SK-N-SH treated with all-trans-retinoic acid at 6 μM for 48 hours (cell line): ENCODE data around the gene CNNM2.
"Not testable (repeated sequence)": the region's sequence is repeated elsewhere in the genome, so short reads cannot be mapped to it uniquely, and the experiment has no call there.

Experiments
- ATAC-seq: fragments of 200-7000 bp; cut with Tn5 transposase; 3 replicates; pipeline ENCODE4 v1.9.1; 2020; ENCODE audit warnings: mild to moderate bottlenecking, moderate library complexity
- ARNTL ChIP-seq: fragments of 450-650 bp; formaldehyde crosslinking; IDR thresholded peaks from 2 replicates; pipeline ENCODE4 v1.5.0; 2020; ENCODE audit warnings: low read depth, mild to moderate bottlenecking, moderate library complexity, borderline replicate concordance
- BACH2 ChIP-seq: fragments of 250-450 bp; sonication (Bioruptor Pico); IDR thresholded peaks from 2 replicates; pipeline ENCODE4 v1.9.0; 2021; ENCODE audit warnings: mild to moderate bottlenecking, borderline replicate concordance
- ESRRG ChIP-seq: fragments of 250-450 bp; sonication (Bioruptor Pico); IDR thresholded peaks from 2 replicates; pipeline ENCODE4 v1.6.1; 2021; ENCODE audit warnings: mild to moderate bottlenecking
- GLIS3 ChIP-seq: fragments of 250-450 bp; sonication (Bioruptor Pico); IDR thresholded peaks from 2 replicates; pipeline ENCODE4 v1.5.0; 2020; ENCODE audit warnings: mild to moderate bottlenecking, moderate library complexity
- ISL1 ChIP-seq: fragments of 250-450 bp; sonication (Bioruptor Pico); IDR thresholded peaks from 2 replicates; pipeline ENCODE4 v2.1.2; 2022; ENCODE audit warnings: mild to moderate bottlenecking, moderate library complexity
- OSR1 ChIP-seq: fragments of 250-450 bp; sonication (Bioruptor Pico); IDR thresholded peaks from 2 replicates; pipeline ENCODE4 v1.8.0; 2022; ENCODE audit warnings: moderate library complexity, mild to moderate bottlenecking, inconsistent platforms
- RARB ChIP-seq: fragments of 250-450 bp; sonication (Bioruptor Pico); IDR thresholded peaks from 2 replicates; pipeline ENCODE4 v1.8.0; 2021; ENCODE audit warnings: mild to moderate bottlenecking, moderate library complexity
- TCF4 ChIP-seq: fragments of 250-450 bp; sonication (Bioruptor Pico); IDR thresholded peaks from 2 replicates; pipeline ENCODE4 v1.8.0; 2021; ENCODE audit warnings: mild to moderate bottlenecking, moderate library complexity, borderline replicate concordance
- TOX ChIP-seq: fragments of 250-450 bp; sonication (Bioruptor Pico); IDR thresholded peaks from 2 replicates; pipeline ENCODE4 v1.8.0; 2021; ENCODE audit warnings: mild to moderate bottlenecking, moderate library complexity, borderline replicate concordance
- ZFP3 ChIP-seq: fragments of 250-450 bp; sonication (Bioruptor Pico); IDR thresholded peaks from 2 replicates; pipeline ENCODE4 v1.5.0; 2020; ENCODE audit warnings: mild to moderate bottlenecking, moderate library complexity
- ZNF565 ChIP-seq: fragments of 450-650 bp; formaldehyde crosslinking; conservative IDR thresholded peaks from 2 replicates; pipeline ENCODE4 v1.5.0; 2020; ENCODE audit warnings: low read depth, mild to moderate bottlenecking, moderate library complexity
- ZNF8 ChIP-seq: fragments of 450-650 bp; formaldehyde crosslinking; IDR thresholded peaks from 2 replicates; pipeline ENCODE4 v1.5.0; 2020; ENCODE audit warnings: mild to moderate bottlenecking, moderate library complexity
- TF ChIP-seq, protein P1 (sequence below): fragments of 250-450 bp; sonication (Bioruptor Pico); IDR thresholded peaks from 2 replicates; pipeline ENCODE4 v1.5.1; 2020; ENCODE audit warnings: low read depth, mild to moderate bottlenecking, moderate library complexity
- TF ChIP-seq, protein P2 (sequence below): fragments of 250-450 bp; sonication (Bioruptor Pico); IDR thresholded peaks from 2 replicates; pipeline ENCODE4 v1.8.0; 2021; ENCODE audit warnings: low read depth, mild to moderate bottlenecking, moderate library complexity, borderline replicate concordance
- TF ChIP-seq, protein P3 (sequence below): fragments of 250-450 bp; sonication (Bioruptor Pico); IDR thresholded peaks from 2 replicates; pipeline ENCODE4 v1.8.0; 2020; ENCODE audit warnings: mild to moderate bottlenecking, moderate library complexity, borderline replicate concordance
- TF ChIP-seq, protein P4 (sequence below): fragments of 250-450 bp; sonication (Bioruptor Pico); IDR thresholded peaks from 2 replicates; pipeline ENCODE4 v1.5.0; 2020; ENCODE audit warnings: mild to moderate bottlenecking, moderate library complexity
- TF ChIP-seq, protein P5 (sequence below): fragments of 250-450 bp; sonication (Bioruptor Pico); IDR thresholded peaks from 2 replicates; pipeline ENCODE4 v1.5.1; 2021; ENCODE audit warnings: mild to moderate bottlenecking, moderate library complexity

The CNNM2 gene

DNA sequence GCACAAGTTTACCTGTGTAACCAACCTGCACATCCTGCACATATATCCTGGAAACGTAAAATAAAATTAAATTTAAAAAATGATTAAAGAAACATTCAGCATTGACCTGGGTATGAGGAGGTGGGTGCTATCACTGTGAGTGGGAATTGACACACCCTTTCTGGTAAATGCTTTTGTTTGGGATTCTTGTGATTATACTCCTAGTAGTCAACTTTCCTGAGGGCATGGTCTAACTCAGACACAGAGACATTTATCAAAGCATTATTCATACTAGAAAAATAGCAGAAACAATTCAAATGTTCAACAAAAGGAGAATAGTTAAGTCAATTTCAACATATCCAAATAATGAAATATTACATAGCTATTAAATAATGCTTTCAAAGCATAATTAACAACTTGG lies 44.2 kb downstream of the CNNM2 start:
- no peak for ATAC-seq
- TF ChIP-seq, protein P1, sequence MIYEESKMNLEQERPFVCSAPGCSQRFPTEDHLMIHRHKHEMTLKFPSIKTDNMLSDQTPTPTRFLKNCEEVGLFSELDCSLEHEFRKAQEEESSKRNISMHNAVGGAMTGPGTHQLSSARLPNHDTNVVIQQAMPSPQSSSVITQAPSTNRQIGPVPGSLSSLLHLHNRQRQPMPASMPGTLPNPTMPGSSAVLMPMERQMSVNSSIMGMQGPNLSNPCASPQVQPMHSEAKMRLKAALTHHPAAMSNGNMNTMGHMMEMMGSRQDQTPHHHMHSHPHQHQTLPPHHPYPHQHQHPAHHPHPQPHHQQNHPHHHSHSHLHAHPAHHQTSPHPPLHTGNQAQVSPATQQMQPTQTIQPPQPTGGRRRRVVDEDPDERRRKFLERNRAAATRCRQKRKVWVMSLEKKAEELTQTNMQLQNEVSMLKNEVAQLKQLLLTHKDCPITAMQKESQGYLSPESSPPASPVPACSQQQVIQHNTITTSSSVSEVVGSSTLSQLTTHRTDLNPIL (CRISPR knock-in tag): no peak
- TF ChIP-seq TCF4 (CRISPR knock-in tag) (no peak), ZNF8 (CRISPR knock-in tag) (no peak), BACH2 (CRISPR knock-in tag) (no peak), ARNTL (CRISPR knock-in tag) (no peak), TOX (no peak), ZNF565 (CRISPR knock-in tag) (no peak), GLIS3 (no peak), ISL1 (CRISPR knock-in tag) (no peak), RARB (CRISPR knock-in tag) (no peak), ZFP3 (CRISPR knock-in tag) (no peak)
- TF ChIP-seq, protein P2, sequence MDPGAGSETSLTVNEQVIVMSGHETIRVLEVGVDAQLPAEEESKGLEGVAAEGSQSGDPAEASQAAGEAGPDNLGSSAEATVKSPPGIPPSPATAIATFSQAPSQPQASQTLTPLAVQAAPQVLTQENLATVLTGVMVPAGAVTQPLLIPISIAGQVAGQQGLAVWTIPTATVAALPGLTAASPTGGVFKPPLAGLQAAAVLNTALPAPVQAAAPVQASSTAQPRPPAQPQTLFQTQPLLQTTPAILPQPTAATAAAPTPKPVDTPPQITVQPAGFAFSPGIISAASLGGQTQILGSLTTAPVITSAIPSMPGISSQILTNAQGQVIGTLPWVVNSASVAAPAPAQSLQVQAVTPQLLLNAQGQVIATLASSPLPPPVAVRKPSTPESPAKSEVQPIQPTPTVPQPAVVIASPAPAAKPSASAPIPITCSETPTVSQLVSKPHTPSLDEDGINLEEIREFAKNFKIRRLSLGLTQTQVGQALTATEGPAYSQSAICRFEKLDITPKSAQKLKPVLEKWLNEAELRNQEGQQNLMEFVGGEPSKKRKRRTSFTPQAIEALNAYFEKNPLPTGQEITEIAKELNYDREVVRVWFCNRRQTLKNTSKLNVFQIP (CRISPR knock-in tag): no peak
- TF ChIP-seq, protein P3, sequence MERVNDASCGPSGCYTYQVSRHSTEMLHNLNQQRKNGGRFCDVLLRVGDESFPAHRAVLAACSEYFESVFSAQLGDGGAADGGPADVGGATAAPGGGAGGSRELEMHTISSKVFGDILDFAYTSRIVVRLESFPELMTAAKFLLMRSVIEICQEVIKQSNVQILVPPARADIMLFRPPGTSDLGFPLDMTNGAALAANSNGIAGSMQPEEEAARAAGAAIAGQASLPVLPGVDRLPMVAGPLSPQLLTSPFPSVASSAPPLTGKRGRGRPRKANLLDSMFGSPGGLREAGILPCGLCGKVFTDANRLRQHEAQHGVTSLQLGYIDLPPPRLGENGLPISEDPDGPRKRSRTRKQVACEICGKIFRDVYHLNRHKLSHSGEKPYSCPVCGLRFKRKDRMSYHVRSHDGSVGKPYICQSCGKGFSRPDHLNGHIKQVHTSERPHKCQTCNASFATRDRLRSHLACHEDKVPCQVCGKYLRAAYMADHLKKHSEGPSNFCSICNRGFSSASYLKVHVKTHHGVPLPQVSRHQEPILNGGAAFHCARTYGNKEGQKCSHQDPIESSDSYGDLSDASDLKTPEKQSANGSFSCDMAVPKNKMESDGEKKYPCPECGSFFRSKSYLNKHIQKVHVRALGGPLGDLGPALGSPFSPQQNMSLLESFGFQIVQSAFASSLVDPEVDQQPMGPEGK (CRISPR knock-in tag): no peak
- TF ChIP-seq, all 23 proteins: peak for 0

DNA sequence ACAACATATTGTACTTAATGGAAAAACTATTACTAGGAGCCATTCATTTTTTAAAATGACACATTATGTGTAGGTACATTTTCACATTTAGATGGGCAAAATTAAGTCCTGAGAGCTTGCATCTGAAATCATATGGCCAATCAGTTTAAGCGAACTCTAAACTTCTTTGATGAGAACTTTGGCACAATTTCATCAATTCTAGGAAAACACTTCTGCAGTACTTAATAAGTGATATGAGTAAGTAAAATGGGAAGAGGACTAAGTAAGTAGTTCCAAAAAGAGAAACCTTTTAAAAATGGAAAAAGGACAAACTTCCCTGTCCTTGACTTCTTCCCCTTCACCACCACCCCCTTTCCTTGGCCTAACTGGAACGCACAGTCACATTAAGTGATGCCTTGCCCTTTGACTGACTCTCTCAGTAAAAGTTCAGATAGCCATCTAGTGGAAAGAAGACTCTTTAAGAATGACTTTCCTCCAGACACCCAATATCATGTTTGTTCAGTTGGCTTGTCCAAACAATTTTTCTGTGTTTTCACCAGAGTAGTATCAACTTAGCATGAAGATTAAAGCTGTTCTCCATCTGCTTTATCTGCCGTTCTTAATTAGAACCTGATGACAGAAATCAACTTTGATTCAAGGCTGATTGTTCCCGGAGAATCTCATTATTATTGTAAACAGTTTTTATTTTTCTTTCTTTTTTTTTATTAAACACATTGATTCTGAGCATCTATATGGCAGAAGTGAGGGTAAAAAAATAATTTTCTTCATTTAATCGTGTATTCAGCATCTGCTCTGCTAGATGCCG lies 45.1 kb downstream of the CNNM2 start:
- TF ChIP-seq ISL1 (CRISPR knock-in tag) (peak; percentile 65), TCF4 (CRISPR knock-in tag) (peak; percentile 100), ESRRG (peak; percentile 84; the same call in 1 of the 2 replicates), ZNF565 (CRISPR knock-in tag) (no peak), TOX (no peak), BACH2 (CRISPR knock-in tag) (no peak), OSR1 (no peak)
- TF ChIP-seq, protein P4, sequence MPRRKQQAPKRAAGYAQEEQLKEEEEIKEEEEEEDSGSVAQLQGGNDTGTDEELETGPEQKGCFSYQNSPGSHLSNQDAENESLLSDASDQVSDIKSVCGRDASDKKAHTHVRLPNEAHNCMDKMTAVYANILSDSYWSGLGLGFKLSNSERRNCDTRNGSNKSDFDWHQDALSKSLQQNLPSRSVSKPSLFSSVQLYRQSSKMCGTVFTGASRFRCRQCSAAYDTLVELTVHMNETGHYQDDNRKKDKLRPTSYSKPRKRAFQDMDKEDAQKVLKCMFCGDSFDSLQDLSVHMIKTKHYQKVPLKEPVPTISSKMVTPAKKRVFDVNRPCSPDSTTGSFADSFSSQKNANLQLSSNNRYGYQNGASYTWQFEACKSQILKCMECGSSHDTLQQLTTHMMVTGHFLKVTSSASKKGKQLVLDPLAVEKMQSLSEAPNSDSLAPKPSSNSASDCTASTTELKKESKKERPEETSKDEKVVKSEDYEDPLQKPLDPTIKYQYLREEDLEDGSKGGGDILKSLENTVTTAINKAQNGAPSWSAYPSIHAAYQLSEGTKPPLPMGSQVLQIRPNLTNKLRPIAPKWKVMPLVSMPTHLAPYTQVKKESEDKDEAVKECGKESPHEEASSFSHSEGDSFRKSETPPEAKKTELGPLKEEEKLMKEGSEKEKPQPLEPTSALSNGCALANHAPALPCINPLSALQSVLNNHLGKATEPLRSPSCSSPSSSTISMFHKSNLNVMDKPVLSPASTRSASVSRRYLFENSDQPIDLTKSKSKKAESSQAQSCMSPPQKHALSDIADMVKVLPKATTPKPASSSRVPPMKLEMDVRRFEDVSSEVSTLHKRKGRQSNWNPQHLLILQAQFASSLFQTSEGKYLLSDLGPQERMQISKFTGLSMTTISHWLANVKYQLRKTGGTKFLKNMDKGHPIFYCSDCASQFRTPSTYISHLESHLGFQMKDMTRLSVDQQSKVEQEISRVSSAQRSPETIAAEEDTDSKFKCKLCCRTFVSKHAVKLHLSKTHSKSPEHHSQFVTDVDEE: peak; percentile 77
- TF ChIP-seq, protein P5, sequence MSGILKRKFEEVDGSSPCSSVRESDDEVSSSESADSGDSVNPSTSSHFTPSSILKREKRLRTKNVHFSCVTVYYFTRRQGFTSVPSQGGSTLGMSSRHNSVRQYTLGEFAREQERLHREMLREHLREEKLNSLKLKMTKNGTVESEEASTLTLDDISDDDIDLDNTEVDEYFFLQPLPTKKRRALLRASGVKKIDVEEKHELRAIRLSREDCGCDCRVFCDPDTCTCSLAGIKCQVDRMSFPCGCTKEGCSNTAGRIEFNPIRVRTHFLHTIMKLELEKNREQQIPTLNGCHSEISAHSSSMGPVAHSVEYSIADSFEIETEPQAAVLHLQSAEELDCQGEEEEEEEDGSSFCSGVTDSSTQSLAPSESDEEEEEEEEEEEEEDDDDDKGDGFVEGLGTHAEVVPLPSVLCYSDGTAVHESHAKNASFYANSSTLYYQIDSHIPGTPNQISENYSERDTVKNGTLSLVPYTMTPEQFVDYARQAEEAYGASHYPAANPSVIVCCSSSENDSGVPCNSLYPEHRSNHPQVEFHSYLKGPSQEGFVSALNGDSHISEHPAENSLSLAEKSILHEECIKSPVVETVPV (CRISPR knock-in tag): peak; percentile 63; the same call in 1 of the 2 replicates
- peak; percentile 61; the same call in 2 of the 3 replicates for ATAC-seq

DNA sequence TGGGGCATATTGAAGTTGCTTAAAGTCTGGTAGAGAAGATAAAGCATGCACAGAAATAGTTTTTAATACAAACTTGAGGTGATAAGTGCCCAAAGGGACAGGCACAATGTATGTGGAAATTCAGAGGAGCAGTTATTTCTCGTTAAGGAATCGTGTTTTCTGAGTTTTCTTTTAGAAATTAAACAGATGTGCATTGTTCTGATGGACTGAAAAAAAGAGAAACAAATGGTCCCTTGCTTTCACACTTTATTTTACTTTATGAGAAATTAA lies 45.6 kb downstream of the CNNM2 start:
- TF ChIP-seq ISL1 (CRISPR knock-in tag): no peak
- TF ChIP-seq, protein P5 (CRISPR knock-in tag): no peak
- no peak for TF ChIP-seq ZNF8 (CRISPR knock-in tag)
- TF ChIP-seq TCF4 (CRISPR knock-in tag): no peak
- no peak for TF ChIP-seq ZFP3 (CRISPR knock-in tag)
- no peak for TF ChIP-seq ARNTL (CRISPR knock-in tag)
- ATAC-seq: no peak; the same call in 2 of the 3 replicates

DNA sequence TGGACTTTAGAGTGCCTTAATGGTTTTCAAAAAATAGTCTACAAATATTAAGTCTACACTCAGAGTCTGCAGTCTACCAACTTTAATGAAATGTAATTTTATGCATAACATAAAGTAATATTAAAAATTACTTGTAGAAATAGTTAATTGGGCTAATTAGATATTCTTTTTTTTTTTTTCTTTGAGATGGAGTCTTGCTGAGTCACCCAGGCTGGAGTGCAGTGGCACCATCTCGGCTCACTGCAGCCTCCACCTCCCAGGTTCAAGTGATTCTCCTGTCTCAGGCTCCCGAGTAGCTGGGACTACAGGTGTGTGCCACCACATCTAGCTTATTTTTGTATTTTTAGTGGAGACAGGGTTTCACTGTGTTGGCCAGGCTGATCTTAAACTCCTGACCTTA lies 46.0 kb downstream of the CNNM2 start:
- not testable (repeated sequence) for ATAC-seq
